Measurements from ENCODE around the gene KCTD17. TPM values are rescaled to one million over a fixed set of nuclear protein-coding genes. Genes with fewer than 3 reads are reported as not detected.

The KCTD17 gene
- total RNA-seq, 1 experiment from 2014 or later = 12.5 TPM

- no peak for DNase-seq
- Histone ChIP-seq H3K4me1 (no peaks in the 10 kb centered on the region; the same call in 1 of the 2 replicates), H3K27me3 (no peaks in the 10 kb centered on the region), H3K9me3 (replicated peaks) (no peaks in the 10 kb centered on the region), H3K27ac (no peak overlapping the region), H3K36me3 (no peaks in the 10 kb centered on the region), H3K4me3 (no peak overlapping the region)
Observed at GRCh38 chr22:37016134-37016910, 35.2 kb upstream of the KCTD17 start.

GRCh38 chr22:37017356-37017755 lies 34.2 kb upstream of the KCTD17 start:
- H3K4me1 ChIP-seq = no peaks in the 10 kb centered on the region; the same call in 1 of the 2 replicates
- H3K27ac ChIP-seq = no peak overlapping the region
- no peak overlapping the region for H3K4me3 ChIP-seq
- H3K9me3 ChIP-seq (replicated peaks) = no peaks in the 10 kb centered on the region
- H3K36me3 ChIP-seq = no peaks in the 10 kb centered on the region
- no peak for DNase-seq
- H3K27me3 ChIP-seq = no peaks in the 10 kb centered on the region

- Histone ChIP-seq H3K4me3 (peak overlapping the region; percentile 99), H3K9me3 (replicated peaks) (no peaks in the 10 kb centered on the region), H3K27ac (no peak overlapping the region), H3K27me3 (no peaks in the 10 kb centered on the region), H3K36me3 (no peaks in the 10 kb centered on the region), H3K4me1 (no peaks in the 10 kb centered on the region; the same call in 1 of the 2 replicates)
- no peak for DNase-seq
Observed at GRCh38 chr22:37018086-37018814, 33.3 kb upstream of the KCTD17 start.

- H3K27me3 ChIP-seq = no peaks in the 10 kb centered on the region
- no peaks in the 10 kb centered on the region for H3K9me3 ChIP-seq (replicated peaks)
- peak overlapping the region; percentile 12; the same call in 1 of the 2 replicates for H3K27ac ChIP-seq
- H3K4me1 ChIP-seq = no peaks in the 10 kb centered on the region; the same call in 1 of the 2 replicates
- H3K36me3 ChIP-seq = no peaks in the 10 kb centered on the region
- H3K4me3 ChIP-seq = peak overlapping the region; percentile 99
- peak; percentile 37 to 51 for DNase-seq
Observed at GRCh38 chr22:37018815-37019308, 32.7 kb upstream of the KCTD17 start.

- Histone ChIP-seq H3K27me3 (no peaks in the 10 kb centered on the region), H3K9me3 (replicated peaks) (no peaks in the 10 kb centered on the region), H3K4me3 (peak within 1 kb of the TSS; percentile 99), H3K4me1 (no peaks in the 10 kb centered on the region; the same call in 1 of the 2 replicates), H3K36me3 (no peaks in the 10 kb centered on the region), H3K27ac (peak within 1 kb of the TSS; percentile 80)
- DNase-seq = peak; percentile 74 to 76
Observed at GRCh38 chr22:37019309-37020191, 32.0 kb upstream of the KCTD17 start, which contains the start of the genes MPST and TST. MPST (plus strand) TSS chr22:37019742; CDS start chr22:37019837, 95 bp downstream. TST (minus strand) TSS chr22:37019447; CDS start chr22:37018732, 715 bp downstream.

GRCh38 chr22:37020192-37020479 lies 31.4 kb upstream of the KCTD17 start:
- Histone ChIP-seq H3K27ac (peak overlapping the region; percentile 80), H3K4me1 (no peaks in the 10 kb centered on the region; the same call in 1 of the 2 replicates), H3K4me3 (peak overlapping the region; percentile 99), H3K9me3 (replicated peaks) (no peaks in the 10 kb centered on the region), H3K36me3 (no peaks in the 10 kb centered on the region; the same call in 1 of the 2 replicates), H3K27me3 (no peaks in the 10 kb centered on the region)
- peak; percentile 26 to 42 for DNase-seq

GRCh38 chr22:37021041-37021440 lies 30.5 kb upstream of the KCTD17 start:
- H3K27ac ChIP-seq = no peak overlapping the region

GRCh38 chr22:37021710-37022482 lies 29.6 kb upstream of the KCTD17 start:
- H3K27me3 ChIP-seq = no peaks in the 10 kb centered on the region
- H3K4me3 ChIP-seq = no peak overlapping the region
- no peak overlapping the region for H3K27ac ChIP-seq
- no peaks in the 10 kb centered on the region for H3K9me3 ChIP-seq (replicated peaks)
- no peaks in the 10 kb centered on the region; the same call in 1 of the 2 replicates for H3K4me1 ChIP-seq
- H3K36me3 ChIP-seq = no peaks in the 10 kb centered on the region; the same call in 1 of the 2 replicates
- DNase-seq = peak; percentile 34 to 60

More at GRCh38 chr22:37021041-37021440, 30.5 kb upstream of the KCTD17 start:
- no peak overlapping the region for H3K4me3 ChIP-seq
- DNase-seq = no peak
- no peaks in the 10 kb centered on the region for H3K27me3 ChIP-seq
- no peaks in the 10 kb centered on the region for H3K9me3 ChIP-seq (replicated peaks)
- H3K4me1 ChIP-seq = no peaks in the 10 kb centered on the region; the same call in 1 of the 2 replicates
- no peaks in the 10 kb centered on the region; the same call in 1 of the 2 replicates for H3K36me3 ChIP-seq

- H3K36me3 ChIP-seq = no peaks in the 10 kb centered on the region; the same call in 1 of the 2 replicates
- H3K9me3 ChIP-seq (replicated peaks) = no peaks in the 10 kb centered on the region
- no peak overlapping the region for H3K27ac ChIP-seq
- no peak for DNase-seq
- no peaks in the 10 kb centered on the region for H3K27me3 ChIP-seq
- H3K4me3 ChIP-seq = no peak overlapping the region
- H3K4me1 ChIP-seq = no peaks in the 10 kb centered on the region; the same call in 1 of the 2 replicates
Observed at GRCh38 chr22:37022483-37023337, 28.8 kb upstream of the KCTD17 start.

GRCh38 chr22:37023743-37024338 lies 27.7 kb upstream of the KCTD17 start:
- H3K4me1 ChIP-seq = no peaks in the 10 kb centered on the region
- no peak overlapping the region for H3K4me3 ChIP-seq
- H3K27me3 ChIP-seq = no peaks in the 10 kb centered on the region
- no peak overlapping the region for H3K27ac ChIP-seq
- no peaks in the 10 kb centered on the region for H3K9me3 ChIP-seq (replicated peaks)
- H3K36me3 ChIP-seq = no peaks in the 10 kb centered on the region; the same call in 1 of the 2 replicates
- no peak for DNase-seq

- Histone ChIP-seq H3K27ac (no peak overlapping the region), H3K36me3 (no peaks in the 10 kb centered on the region; the same call in 1 of the 2 replicates), H3K4me3 (no peak overlapping the region), H3K9me3 (replicated peaks) (no peaks in the 10 kb centered on the region), H3K4me1 (no peaks in the 10 kb centered on the region), H3K27me3 (no peaks in the 10 kb centered on the region)
- no peak for DNase-seq
Observed at GRCh38 chr22:37024339-37025157, 27.0 kb upstream of the KCTD17 start.
